Measurements from ENCODE around the gene SPEF2. TPM values are rescaled to one million over a fixed set of nuclear protein-coding genes. Genes with fewer than 3 reads are reported as not detected.

SPEF2 gene
- total RNA-seq, 2 experiments from 2014 or later = 3.2 TPM

GRCh38 chr5:35860686-35861085 lies 243.0 kb downstream of the SPEF2 start:
- ATAC-seq (ENCODE audit: poor library complexity) (no peak), DNase-seq (no peak)
- H3K27ac ChIP-seq (ENCODE audit: low read depth in 1 of 2, low read length in 2 of 2) = peak overlapping the region; percentile 24 to 63
- POLR2A ChIA-PET = interaction anchor here (1.1 to 15.7 kb wide), 12 partner anchors 13 to 201 kb away, joined by 3 to 576 read pairs (median 73); no protein-coding TSS in a partner anchor
- no peaks in the 10 kb centered on the region for H3K9me3 ChIP-seq (ENCODE audit: control insufficient read depth in 1 of 2, insufficient read depth in 1 of 2, low read length in 2 of 2)
- TF ChIP-seq, protein P1, sequence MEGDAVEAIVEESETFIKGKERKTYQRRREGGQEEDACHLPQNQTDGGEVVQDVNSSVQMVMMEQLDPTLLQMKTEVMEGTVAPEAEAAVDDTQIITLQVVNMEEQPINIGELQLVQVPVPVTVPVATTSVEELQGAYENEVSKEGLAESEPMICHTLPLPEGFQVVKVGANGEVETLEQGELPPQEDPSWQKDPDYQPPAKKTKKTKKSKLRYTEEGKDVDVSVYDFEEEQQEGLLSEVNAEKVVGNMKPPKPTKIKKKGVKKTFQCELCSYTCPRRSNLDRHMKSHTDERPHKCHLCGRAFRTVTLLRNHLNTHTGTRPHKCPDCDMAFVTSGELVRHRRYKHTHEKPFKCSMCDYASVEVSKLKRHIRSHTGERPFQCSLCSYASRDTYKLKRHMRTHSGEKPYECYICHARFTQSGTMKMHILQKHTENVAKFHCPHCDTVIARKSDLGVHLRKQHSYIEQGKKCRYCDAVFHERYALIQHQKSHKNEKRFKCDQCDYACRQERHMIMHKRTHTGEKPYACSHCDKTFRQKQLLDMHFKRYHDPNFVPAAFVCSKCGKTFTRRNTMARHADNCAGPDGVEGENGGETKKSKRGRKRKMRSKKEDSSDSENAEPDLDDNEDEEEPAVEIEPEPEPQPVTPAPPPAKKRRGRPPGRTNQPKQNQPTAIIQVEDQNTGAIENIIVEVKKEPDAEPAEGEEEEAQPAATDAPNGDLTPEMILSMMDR (IDR thresholded peaks at IDR 0.05) = no peak
- Mint-ChIP-seq H3K36me3 (ENCODE audit: low read depth) (peaks cover 95% of the 10 kb centered on the region), H3K9me3 (no peaks in the 10 kb centered on the region), H3K4me3 (peak overlapping the region; percentile 93), H3K27ac (peak overlapping the region; percentile 99), H3K4me1 (ENCODE audit: low read depth) (peaks cover 73% of the 10 kb centered on the region), H3K27me3 (no peaks in the 10 kb centered on the region)
- CTCF ChIA-PET = interaction anchor here (1.4 to 5.7 kb wide), 4 partner anchors 49 to 209 kb away, joined by 3 to 39 read pairs (median 10); no protein-coding TSS in a partner anchor
- intact Hi-C loops (cut with DNase I, micrococcal nuclease) = loop anchor here in 1 of 2 experiments (2.0 to 5.0 kb wide), 4 partner anchors 14 to 203 kb away; no protein-coding TSS in a partner anchor
- no peaks in the 10 kb centered on the region for H3K27me3 ChIP-seq (ENCODE audit: control insufficient read depth in 1 of 2, insufficient read depth in 2 of 2, low read length in 2 of 2)
- peaks cover 15% of the 10 kb centered on the region for H3K4me1 ChIP-seq (ENCODE audit: insufficient read depth, low read length)
- peaks cover 79% of the 10 kb centered on the region for H3K36me3 ChIP-seq (ENCODE audit: insufficient read depth, low read length)
- peak overlapping the region; percentile 88 for H3K4me3 ChIP-seq (ENCODE audit: low read length)

DNA sequence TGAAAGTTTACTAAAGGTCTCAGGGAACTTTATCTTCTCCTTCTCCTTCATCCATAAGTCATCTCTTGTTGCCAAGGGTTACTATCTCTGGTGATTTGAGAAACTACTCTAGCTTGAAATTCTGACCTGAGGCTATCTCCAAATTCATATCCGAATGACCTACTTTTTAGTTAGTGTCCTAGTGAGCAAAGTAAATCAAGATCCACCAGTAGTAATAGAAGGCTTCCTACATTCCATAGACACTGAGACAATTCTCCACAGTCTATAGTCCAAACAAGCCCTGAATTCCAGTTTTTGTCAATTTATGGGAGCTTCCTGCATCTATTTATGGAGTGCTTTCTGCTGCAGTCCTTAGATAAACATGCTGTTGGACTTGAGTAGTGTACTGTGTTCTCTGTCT lies 244.1 kb downstream of the SPEF2 start:
- ChIA-PET POLR2A (interaction anchor here (1.0 to 15.7 kb wide), 9 partner anchors 7 to 243 kb away, joined by 3 to 576 read pairs (median 33); no protein-coding TSS in a partner anchor), CTCF (interaction anchor here (1.4 to 5.7 kb wide), 5 partner anchors 8 to 211 kb away, joined by 3 to 39 read pairs (median 13); no protein-coding TSS in a partner anchor)
- peak overlapping the region; percentile 99 for H3K27ac Mint-ChIP-seq
- ATAC-seq (ENCODE audit: poor library complexity) (no peak), DNase-seq (no peak)
- H3K36me3 Mint-ChIP-seq (ENCODE audit: low read depth) = peaks cover 98% of the 10 kb centered on the region
- intact Hi-C loops (cut with DNase I, micrococcal nuclease) = loop anchor here in 1 of 2 experiments (2.0 to 5.0 kb wide), 4 partner anchors 13 to 204 kb away; no protein-coding TSS in a partner anchor
- Histone ChIP-seq H3K4me1 (ENCODE audit: insufficient read depth, low read length) (peaks cover 11% of the 10 kb centered on the region), H3K36me3 (ENCODE audit: insufficient read depth, low read length) (peaks cover 88% of the 10 kb centered on the region), H3K9me3 (ENCODE audit: control insufficient read depth in 1 of 2, insufficient read depth in 1 of 2, low read length in 2 of 2) (no peaks in the 10 kb centered on the region), H3K4me3 (ENCODE audit: low read length) (peak overlapping the region; percentile 88), H3K27ac (ENCODE audit: low read depth in 1 of 2, low read length in 2 of 2) (peak overlapping the region; percentile 43 to 63), H3K27me3 (ENCODE audit: control insufficient read depth in 1 of 2, insufficient read depth in 2 of 2, low read length in 2 of 2) (no peaks in the 10 kb centered on the region)
- TF ChIP-seq, protein P1 (IDR thresholded peaks at IDR 0.05) = no peak
- no peaks in the 10 kb centered on the region for H3K27me3 Mint-ChIP-seq
- peaks cover 72% of the 10 kb centered on the region for H3K4me1 Mint-ChIP-seq (ENCODE audit: low read depth)
- H3K9me3 Mint-ChIP-seq = peaks cover 3% of the 10 kb centered on the region
- H3K4me3 Mint-ChIP-seq = peak overlapping the region; percentile 93

DNA sequence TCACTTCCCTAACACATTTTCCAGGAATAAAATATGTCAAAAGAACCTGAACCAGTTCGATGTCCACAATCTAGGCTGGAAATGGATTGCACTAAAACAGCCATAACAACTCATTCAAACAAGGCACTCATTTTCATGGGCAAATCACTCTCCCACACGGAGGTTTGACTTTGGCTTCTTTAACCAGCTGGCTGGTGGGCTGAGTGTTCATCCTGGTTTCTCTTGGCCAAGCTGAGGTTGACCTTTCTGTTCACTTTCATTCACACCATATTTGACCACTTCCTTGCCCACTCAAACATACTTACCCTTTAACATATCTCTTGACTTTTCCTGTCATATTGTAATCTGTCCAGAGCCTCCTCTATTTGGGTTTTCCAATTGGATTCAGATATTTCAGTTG lies 244.5 kb downstream of the SPEF2 start:
- Histone ChIP-seq H3K27me3 (ENCODE audit: control insufficient read depth in 1 of 2, insufficient read depth in 2 of 2, low read length in 2 of 2) (no peaks in the 10 kb centered on the region), H3K4me1 (ENCODE audit: insufficient read depth, low read length) (peaks cover 11% of the 10 kb centered on the region), H3K27ac (ENCODE audit: low read depth in 1 of 2, low read length in 2 of 2) (peak overlapping the region; percentile 43 to 63), H3K9me3 (ENCODE audit: control insufficient read depth in 1 of 2, insufficient read depth in 1 of 2, low read length in 2 of 2) (no peaks in the 10 kb centered on the region), H3K36me3 (ENCODE audit: insufficient read depth, low read length) (peaks cover 92% of the 10 kb centered on the region), H3K4me3 (ENCODE audit: low read length) (peak overlapping the region; percentile 88)
- H3K4me3 Mint-ChIP-seq = peak overlapping the region; percentile 93
- ChIA-PET CTCF (interaction anchor here (1.4 to 5.7 kb wide), 5 partner anchors 8 to 245 kb away, joined by 3 to 39 read pairs (median 4); no protein-coding TSS in a partner anchor), POLR2A (interaction anchor here (1.0 to 15.7 kb wide), 10 partner anchors 8 to 244 kb away, joined by 3 to 576 read pairs (median 31); no protein-coding TSS in a partner anchor)
- no peaks in the 10 kb centered on the region for H3K27me3 Mint-ChIP-seq
- H3K36me3 Mint-ChIP-seq (ENCODE audit: low read depth) = peaks cover 98% of the 10 kb centered on the region
- intact Hi-C loops (cut with DNase I, micrococcal nuclease) = loop anchor here in 1 of 2 experiments (5.0 kb wide), 1 partner anchor 205 kb away; no protein-coding TSS in a partner anchor
- peaks cover 3% of the 10 kb centered on the region for H3K9me3 Mint-ChIP-seq
- H3K4me1 Mint-ChIP-seq (ENCODE audit: low read depth) = peaks cover 73% of the 10 kb centered on the region
- H3K27ac Mint-ChIP-seq = peak overlapping the region; percentile 99
- TF ChIP-seq, protein P1 (IDR thresholded peaks at IDR 0.05) = no peak
- ATAC-seq (ENCODE audit: poor library complexity) = no peak
- no peak for DNase-seq
